ENCODE measurements around the gene TCEAL1. TPM values are rescaled to one million over a fixed set of nuclear protein-coding genes. Genes with fewer than 3 reads are reported as not detected.

Gene TCEAL1, protein sequence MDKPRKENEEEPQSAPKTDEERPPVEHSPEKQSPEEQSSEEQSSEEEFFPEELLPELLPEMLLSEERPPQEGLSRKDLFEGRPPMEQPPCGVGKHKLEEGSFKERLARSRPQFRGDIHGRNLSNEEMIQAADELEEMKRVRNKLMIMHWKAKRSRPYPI
- polyA plus RNA-seq (13.6 to 21.5 TPM (median 15.7 TPM) in 3 replicates), polyA minus RNA-seq (1.6 to 3.6 TPM in 2 of 3 replicates, not detected in the other)
- polyA plus RNA-seq (2011; ENCODE audit: low read depth): 10.8 TPM
- 21.4 and 29.2 TPM in 2 replicates for polyA plus RNA-seq (2011; cell fraction: cytosol; rRNA removed)
- 19.1 and 23.7 TPM in 2 replicates for polyA plus RNA-seq (2011; cell fraction: nucleus; rRNA removed)
- polyA plus RNA-seq (2012; ENCODE audit: low replicate concordance): 11.7 and 12.9 TPM in 2 replicates
- 2.9 TPM for polyA minus RNA-seq (2011; cell fraction: cytosol; rRNA and poly(A)+ RNA removed)
- polyA minus RNA-seq (2011; cell fraction: nucleus; rRNA and poly(A)+ RNA removed): 0.95 and 2.9 TPM in 2 replicates

GRCh38 chrX:103628386-103629317 lies at the start of gene TCEAL1:
TCEAL1 (plus strand) TSS chrX:103628975; CDS start chrX:103629917, 942 bp downstream.
- Histone ChIP-seq H3K9me3 (ENCODE audit: control insufficient read depth, low read depth, low read length) (no peaks in the 10 kb centered on the region), H4K20me1 (ENCODE audit: control insufficient read depth, extremely low read depth, insufficient read depth, low read length) (no peaks in the 10 kb centered on the region), H3K36me3 (ENCODE audit: control insufficient read depth in 2 of 2, extremely low read depth in 1 of 2, insufficient read depth in 2 of 2, low read length in 2 of 2) (no peaks in the 10 kb centered on the region), H3K4me2 (ENCODE audit: control insufficient read depth, extremely low read depth, insufficient read depth, low read depth, low read length) (peak within 1 kb of the TSS; percentile 85), H3K9ac (ENCODE audit: control insufficient read depth, extremely low read depth, insufficient read depth, low read length) (peak within 1 kb of the TSS; percentile 68), H3K9me1 (ENCODE audit: control insufficient read depth, extremely low read depth, insufficient read depth, low read length) (no peaks in the 10 kb centered on the region), H3K4me3 (ENCODE audit: control insufficient read depth in 2 of 3, extremely low read depth in 1 of 3, insufficient read depth in 2 of 3, low read depth in 1 of 3, low read length in 3 of 3) (peak within 1 kb of the TSS; percentile 44 to 71 (median 61)), H3K27ac (ENCODE audit: control insufficient read depth, insufficient read depth, low read length) (peak within 1 kb of the TSS; percentile 65), H3K4me1 (ENCODE audit: control insufficient read depth, extremely low read depth, insufficient read depth, low read length) (peaks cover 18% of the 10 kb centered on the region), H3K79me2 (ENCODE audit: control insufficient read depth, insufficient read depth, low read length) (peaks cover 4% of the 10 kb centered on the region), H2AFZ (ENCODE audit: control insufficient read depth, low read length) (peak within 1 kb of the TSS; percentile 80), H3K27me3 (ENCODE audit: control insufficient read depth, extremely low read depth, insufficient read depth, low read length) (no peaks in the 10 kb centered on the region)
- dilution Hi-C loops (cut with MboI; ENCODE audit: extremely low pct_ligation_motif_present, low sequenced_read_pairs): no loop called here
- FAIRE-seq (no peak), DNase-seq (ENCODE audit: low read depth, low spot score) (no peak)
- TF ChIP-seq, protein P1, sequence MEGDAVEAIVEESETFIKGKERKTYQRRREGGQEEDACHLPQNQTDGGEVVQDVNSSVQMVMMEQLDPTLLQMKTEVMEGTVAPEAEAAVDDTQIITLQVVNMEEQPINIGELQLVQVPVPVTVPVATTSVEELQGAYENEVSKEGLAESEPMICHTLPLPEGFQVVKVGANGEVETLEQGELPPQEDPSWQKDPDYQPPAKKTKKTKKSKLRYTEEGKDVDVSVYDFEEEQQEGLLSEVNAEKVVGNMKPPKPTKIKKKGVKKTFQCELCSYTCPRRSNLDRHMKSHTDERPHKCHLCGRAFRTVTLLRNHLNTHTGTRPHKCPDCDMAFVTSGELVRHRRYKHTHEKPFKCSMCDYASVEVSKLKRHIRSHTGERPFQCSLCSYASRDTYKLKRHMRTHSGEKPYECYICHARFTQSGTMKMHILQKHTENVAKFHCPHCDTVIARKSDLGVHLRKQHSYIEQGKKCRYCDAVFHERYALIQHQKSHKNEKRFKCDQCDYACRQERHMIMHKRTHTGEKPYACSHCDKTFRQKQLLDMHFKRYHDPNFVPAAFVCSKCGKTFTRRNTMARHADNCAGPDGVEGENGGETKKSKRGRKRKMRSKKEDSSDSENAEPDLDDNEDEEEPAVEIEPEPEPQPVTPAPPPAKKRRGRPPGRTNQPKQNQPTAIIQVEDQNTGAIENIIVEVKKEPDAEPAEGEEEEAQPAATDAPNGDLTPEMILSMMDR (optimal IDR thresholded peaks at IDR 0.05 in 1 of 3, IDR thresholded peaks at IDR 0.05 in 1 of 3, conservative IDR thresholded peaks at IDR 0.05 in 1 of 3; ENCODE audit: extremely low read depth in 1 of 3, insufficient read depth in 2 of 3, low read length in 3 of 3): no peak
- TF ChIP-seq EZH2 (IDR thresholded peaks at IDR 0.05; ENCODE audit: low read length): no peak

DNA sequence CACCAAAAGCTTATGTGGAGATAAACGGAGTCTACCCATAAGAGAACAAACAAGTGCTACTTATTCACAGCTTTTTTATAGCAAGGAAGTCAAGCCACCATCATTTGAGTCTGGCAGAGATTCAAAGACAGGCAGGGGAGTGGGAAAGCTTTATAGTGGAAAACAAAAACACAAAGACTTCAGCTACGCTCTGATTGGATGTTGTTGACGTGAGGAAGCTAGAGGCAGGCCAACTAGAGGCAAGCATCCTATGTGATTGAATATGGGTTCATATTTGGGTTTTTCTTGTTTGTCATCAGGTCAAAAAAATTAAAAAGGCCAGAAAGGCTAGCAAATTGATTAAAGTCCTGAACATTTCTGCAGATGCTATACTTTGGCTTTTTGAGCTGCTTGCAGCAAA lies 44.2 kb upstream of the TCEAL1 start:
- Histone ChIP-seq H3K27me3 (ENCODE audit: control insufficient read depth, extremely low read depth, insufficient read depth, low read length) (no peaks in the 10 kb centered on the region), H3K4me2 (ENCODE audit: control insufficient read depth, extremely low read depth, insufficient read depth, low read depth, low read length) (no peak overlapping the region), H3K9me1 (ENCODE audit: control insufficient read depth, extremely low read depth, insufficient read depth, low read length) (no peaks in the 10 kb centered on the region), H3K79me2 (ENCODE audit: control insufficient read depth, insufficient read depth, low read length) (peaks cover 11% of the 10 kb centered on the region), H3K4me1 (ENCODE audit: control insufficient read depth, extremely low read depth, insufficient read depth, low read length) (no peaks in the 10 kb centered on the region), H4K20me1 (ENCODE audit: control insufficient read depth, extremely low read depth, insufficient read depth, low read length) (no peaks in the 10 kb centered on the region), H3K27ac (ENCODE audit: control insufficient read depth, insufficient read depth, low read length) (no peak overlapping the region), H3K36me3 (ENCODE audit: control insufficient read depth in 2 of 2, extremely low read depth in 1 of 2, insufficient read depth in 2 of 2, low read length in 2 of 2) (peaks cover 2 to 3% of the 10 kb centered on the region in 2 experiments), H3K9ac (ENCODE audit: control insufficient read depth, extremely low read depth, insufficient read depth, low read length) (no peak overlapping the region), H2AFZ (ENCODE audit: control insufficient read depth, low read length) (no peak overlapping the region), H3K9me3 (ENCODE audit: control insufficient read depth, low read depth, low read length) (no peaks in the 10 kb centered on the region), H3K4me3 (ENCODE audit: control insufficient read depth in 2 of 3, extremely low read depth in 1 of 3, insufficient read depth in 2 of 3, low read depth in 1 of 3, low read length in 3 of 3) (no peak overlapping the region)
- FAIRE-seq (no peak), DNase-seq (ENCODE audit: low read depth, low spot score) (no peak)
- dilution Hi-C loops (cut with MboI; ENCODE audit: extremely low pct_ligation_motif_present, low sequenced_read_pairs): no loop called here
- no peak for TF ChIP-seq EZH2 (IDR thresholded peaks at IDR 0.05; ENCODE audit: low read length)
- TF ChIP-seq, protein P1 (optimal IDR thresholded peaks at IDR 0.05 in 1 of 3, IDR thresholded peaks at IDR 0.05 in 1 of 3, conservative IDR thresholded peaks at IDR 0.05 in 1 of 3; ENCODE audit: extremely low read depth in 1 of 3, insufficient read depth in 2 of 3, low read length in 3 of 3): no peak

All from keratinocyte (primary cell).